Smooth muscle cell (in vitro differentiated cells): ENCODE results near the gene TWSG1. TPM values are rescaled to one million over a fixed set of nuclear protein-coding genes. Genes with fewer than 3 reads are reported as not detected.
"Not testable (repeated sequence)": the region's sequence is repeated elsewhere in the genome, so short reads cannot be mapped to it uniquely, and the experiment has no call there.

Experiments
- DNase-seq: peaks from one replicate; lab custom pipeline; 2025; ENCODE audit not compliant: unreplicated experiment; lab: John Stamatoyannopoulos, UW
- H2AFZ ChIP-seq: fragments of 200-600 bp; sonication (generic); 2 replicates; pipeline ENCODE4 v1.6.0; 2016; ENCODE audit warnings: antibody characterized with exemption, low read depth, mild to moderate bottlenecking
- H3F3A ChIP-seq: fragments of 200-600 bp; sonication (generic); 2 replicates; pipeline ENCODE4 v1.6.0; 2017; ENCODE audit warnings: antibody characterized with exemption, low read depth
- H3K27ac ChIP-seq: fragments of 200-600 bp; sonication (generic); 2 replicates; pipeline ENCODE4 v1.5.1; 2016; ENCODE audit warnings: low read depth, mild to moderate bottlenecking
- H3K27me3 ChIP-seq: fragments of 200-600 bp; sonication (generic); 2 replicates; pipeline ENCODE4 v1.6.1; 2016; ENCODE audit warnings: low read depth, mild to moderate bottlenecking
- H3K36me3 ChIP-seq: fragments of 200-600 bp; sonication (generic); 2 replicates; pipeline ENCODE4 v1.5.1; 2016; ENCODE audit warnings: low read depth
- H3K4me1 ChIP-seq: fragments of 200-600 bp; sonication (generic); 2 replicates; pipeline ENCODE4 v1.5.1; 2016; ENCODE audit warnings: low read depth
- H3K4me2 ChIP-seq: fragments of 200-600 bp; sonication (generic); 2 replicates; pipeline ENCODE4 v1.6.0; 2016; ENCODE audit warnings: mild to moderate bottlenecking
- H3K4me3 ChIP-seq: fragments of 200-600 bp; sonication (generic); 2 replicates; pipeline ENCODE4 v1.5.1; 2016; ENCODE audit warnings: mild to moderate bottlenecking
- H3K79me2 ChIP-seq: fragments of 200-600 bp; sonication (generic); 2 replicates; pipeline ENCODE4 v1.6.0; 2016; ENCODE audit warnings: low read depth, mild to moderate bottlenecking
- H3K9ac ChIP-seq: fragments of 200-600 bp; sonication (generic); 2 replicates; pipeline ENCODE4 v1.6.0; 2016; ENCODE audit warnings: low read depth
- H3K9me3 ChIP-seq: fragments of 200-600 bp; sonication (generic); replicated peaks from 2 replicates; pipeline ENCODE4 v1.5.1; 2016; ENCODE audit warnings: low read depth
- H4K20me1 ChIP-seq: fragments of 200-600 bp; sonication (generic); 2 replicates; pipeline ENCODE4 v1.6.0; 2016; ENCODE audit warnings: low read depth
- CTCF ChIP-seq: fragments of 200-600 bp; sonication (generic); IDR thresholded peaks from 2 replicates; pipeline ENCODE4 v1.5.1; 2017; ENCODE audit warnings: borderline replicate concordance, mild to moderate bottlenecking, antibody characterized with exemption; ENCODE audit not compliant: insufficient read depth, poor library complexity, severe bottlenecking
- WGBS: methylation state at CpG from one replicate; pipeline ENCODE4 v1.1.7; 2016; ENCODE audit warnings: low lambda C conversion rate; 5-methylcytosine and 5-hydroxymethylcytosine counted together
- polyA plus RNA-seq: library from polyadenylated mRNA; unstranded; fragments of >200 nt; fragmentation: Nextera tagmentation; extraction: Ambion mirVana; gene quantifications from 2 replicates; pipeline ENCODE4 v1.2.1, GENCODE V29; 2016
- total RNA-seq: library from RNA; depleted of rRNA; stranded (reverse); fragments of >200 nt; gene quantifications from 2 replicates; pipeline ENCODE4 v1.2.3, GENCODE V29; 2014

TWSG1 gene
- total and polyA plus RNA-seq, 2 experiments from 2014 or later: 71.4 to 104 TPM

- no peak overlapping the region for H2AFZ ChIP-seq
- H3K4me3 ChIP-seq: no peak overlapping the region
- H3K9ac ChIP-seq: no peak overlapping the region
- no peak for DNase-seq
- no peak overlapping the region for H3K4me2 ChIP-seq
- no peaks in the 10 kb centered on the region for H3F3A ChIP-seq
- no peaks in the 10 kb centered on the region for H3K79me2 ChIP-seq
- H3K4me1 ChIP-seq: peaks cover 4% of the 10 kb centered on the region
- no peaks in the 10 kb centered on the region for H4K20me1 ChIP-seq
- no peaks in the 10 kb centered on the region for H3K27me3 ChIP-seq
- no peaks in the 10 kb centered on the region for H3K36me3 ChIP-seq
- H3K9me3 ChIP-seq: no peaks in the 10 kb centered on the region
- TF ChIP-seq CTCF: no peak
- 87% methylated on average over 7 of the region's 7 CpGs for WGBS
- H3K27ac ChIP-seq: no peak overlapping the region
Observed at GRCh38 chr18:9421901-9422327, 87.3 kb downstream of the TWSG1 start.

- H3K4me1 ChIP-seq: no peaks in the 10 kb centered on the region
- no peaks in the 10 kb centered on the region for H3K79me2 ChIP-seq
- no peaks in the 10 kb centered on the region for H3K36me3 ChIP-seq
- no peaks in the 10 kb centered on the region for H4K20me1 ChIP-seq
- no peak overlapping the region for H3K9ac ChIP-seq
- H3K9me3 ChIP-seq: no peaks in the 10 kb centered on the region
- H3K27ac ChIP-seq: no peak overlapping the region
- H3K27me3 ChIP-seq: no peaks in the 10 kb centered on the region
- H2AFZ ChIP-seq: no peak overlapping the region
- no peaks in the 10 kb centered on the region for H3F3A ChIP-seq
- no peak overlapping the region for H3K4me3 ChIP-seq
- 92% methylated on average over 6 of the region's 6 CpGs for WGBS
- no peak for TF ChIP-seq CTCF
- H3K4me2 ChIP-seq: no peak overlapping the region
- no peak for DNase-seq
Observed at GRCh38 chr18:9422816-9423519, 88.4 kb downstream of the TWSG1 start.

GRCh38 chr18:9423648-9424047 lies 89.1 kb downstream of the TWSG1 start:
- 83% methylated on average over 1 of the region's 1 CpG for WGBS
- H3K9me3 ChIP-seq, H3K9ac ChIP-seq, H3K79me2 ChIP-seq, H3K4me1 ChIP-seq, H3K27me3 ChIP-seq, H4K20me1 ChIP-seq, H3K4me2 ChIP-seq, H3K27ac ChIP-seq, DNase-seq, H3K4me3 ChIP-seq, H3F3A ChIP-seq, H3K36me3 ChIP-seq, H2AFZ ChIP-seq: not testable (repeated sequence)

- not testable (repeated sequence) for H3K27ac ChIP-seq, H3K36me3 ChIP-seq, H3K4me1 ChIP-seq, H3K79me2 ChIP-seq, H3K9me3 ChIP-seq, DNase-seq, H4K20me1 ChIP-seq, H3K9ac ChIP-seq, H3K4me3 ChIP-seq, H3K4me2 ChIP-seq, H3K27me3 ChIP-seq, H2AFZ ChIP-seq, H3F3A ChIP-seq
- WGBS: 83% methylated on average over 5 of the region's 5 CpGs
Observed at GRCh38 chr18:9424235-9424634, 89.7 kb downstream of the TWSG1 start.
